SK-N-SH (cell line): ENCODE results near the gene TMX1. TPM values are rescaled to one million over a fixed set of nuclear protein-coding genes. Genes with fewer than 3 reads are reported as not detected.

Experiments
- CTCF ChIA-PET: fragments of 300-600, 350-600 bp; formaldehyde crosslinking; extraction: SDS; loops from one replicate; lab custom pipeline; 2021; lab: Yijun Ruan, JAX
- POLR2A ChIA-PET: fragments of 350-600 bp; sonication (Branson Sonifier 250); formaldehyde crosslinking; extraction: SDS; loops from one replicate; lab custom pipeline; 2020; ENCODE audit warnings: antibody characterized with exemption, inconsistent platforms; lab: Yijun Ruan, JAX
- DNase-seq: peaks from one replicate; pipeline ENCODE4 v3.0.0; 2012
- H2AFZ ChIP-seq: fragments of 200-600 bp; sonication (generic); 2 replicates; pipeline ENCODE4 v1.8.1; 2016; ENCODE audit warnings: antibody characterized with exemption, mild to moderate bottlenecking, low read depth
- H3F3A ChIP-seq: fragments of 200-600 bp; sonication (generic); replicated peaks from 2 replicates; pipeline ENCODE3; 2016; ENCODE audit warnings: antibody characterized with exemption, mild to moderate bottlenecking; ENCODE audit not compliant: insufficient read depth
- H3K27ac ChIP-seq, 2 experiments: fragments of 200-500 bp in 1 of 2; fragments of 200-600 bp in 1 of 2; sonication (Bioruptor generic) in 1 of 2; sonication (generic), shearing (Covaris generic) in 1 of 2; 2 replicates each; pipeline versions ENCODE4 v1.5.1 to v1.6.1; 2014 to 2016; ENCODE audit warnings: low read depth in 2 of 2, inconsistent platforms in 1 of 2, low read length in 1 of 2, mild to moderate bottlenecking in 1 of 2, mixed read lengths in 1 of 2
- H3K27me3 ChIP-seq: fragments of 200-600 bp; sonication (generic), shearing (Covaris generic); 2 replicates; pipeline ENCODE4 v1.6.1; 2016; ENCODE audit warnings: mixed run types; ENCODE audit not compliant: insufficient read depth
- H3K36me3 ChIP-seq, 2 experiments: fragments of 200-500 bp in 1 of 2; fragments of 200-600 bp in 1 of 2; sonication (Bioruptor generic) in 1 of 2; sonication (generic) in 1 of 2; replicated peaks in 1 of 2; 2 replicates each; pipeline versions ENCODE3 to v1.5.1; 2014 to 2016; ENCODE audit warnings: low read length in 1 of 2, mild to moderate bottlenecking in 1 of 2; ENCODE audit not compliant: insufficient read depth in 2 of 2, control insufficient read depth in 1 of 2
- H3K4me1 ChIP-seq, 2 experiments: fragments of 200-500 bp in 1 of 2; fragments of 200-600 bp in 1 of 2; sonication (Bioruptor generic) in 1 of 2; sonication (generic), shearing (Covaris generic) in 1 of 2; 2 replicates each; pipeline versions ENCODE4 v1.5.1 to v1.6.1; 2014 to 2016; ENCODE audit warnings: low read depth in 1 of 2, low read length in 1 of 2, mixed run types in 1 of 2; ENCODE audit not compliant: insufficient read depth in 2 of 2, control insufficient read depth in 1 of 2
- H3K4me2 ChIP-seq: fragments of 200-600 bp; sonication (generic), shearing (Covaris generic); 2 replicates; pipeline ENCODE4 v1.6.1; 2017; ENCODE audit warnings: mixed run types
- H3K4me3 ChIP-seq, 2 experiments: fragments of 200-500 bp in 1 of 2; fragments of 200-600 bp in 1 of 2; sonication (Bioruptor generic) in 1 of 2; sonication (generic), shearing (Covaris generic) in 1 of 2; 2 replicates each; pipeline versions ENCODE4 v1.5.1 to v1.8.1; 2014 to 2016; ENCODE audit warnings: low read depth in 2 of 2, inconsistent platforms in 1 of 2, low read length in 1 of 2, mild to moderate bottlenecking in 1 of 2, mixed read lengths in 1 of 2, moderate library complexity in 1 of 2
- H3K79me2 ChIP-seq: fragments of 200-600 bp; sonication (generic); 2 replicates; pipeline ENCODE4 v1.8.1; 2017; ENCODE audit warnings: mild to moderate bottlenecking; ENCODE audit not compliant: insufficient read depth
- H3K9ac ChIP-seq: fragments of 200-600 bp; sonication (generic); 2 replicates; pipeline ENCODE4 v1.6.1; 2017; ENCODE audit warnings: mixed run types
- H3K9me2 ChIP-seq: fragments of 200-600 bp; sonication (generic); 2 replicates; pipeline ENCODE4 v1.6.1; 2017; ENCODE audit warnings: mixed run types
- H3K9me3 ChIP-seq: fragments of 200-600 bp; sonication (generic); 2 replicates; pipeline ENCODE4 v1.6.1; 2017; ENCODE audit warnings: mixed run types, mild to moderate bottlenecking, moderate library complexity
- H4K20me1 ChIP-seq: fragments of 200-600 bp; sonication (generic); 2 replicates; pipeline ENCODE4 v1.6.1; 2017; ENCODE audit warnings: mild to moderate bottlenecking, mixed run types; ENCODE audit not compliant: insufficient read depth
- CTCF ChIP-seq: fragments of 200-600 bp; sonication (generic); IDR thresholded peaks from 2 replicates; pipeline ENCODE4 v1.6.1; 2017; ENCODE audit warnings: antibody characterized with exemption, mild to moderate bottlenecking, moderate library complexity
- EP300 ChIP-seq, 2 experiments: IDR thresholded peaks; 2 replicates each; pipeline versions ENCODE4 v1.4.0 to v1.6.1; 2012; ENCODE audit warnings: borderline replicate concordance in 1 of 2, low read depth in 1 of 2, low read length in 1 of 2
- FOSL2 ChIP-seq: IDR thresholded peaks from 2 replicates; pipeline ENCODE4 v1.4.0; 2012; ENCODE audit warnings: low read depth, mild to moderate bottlenecking, moderate library complexity, borderline replicate concordance
- FOXJ3 ChIP-seq: sonication (generic); formaldehyde crosslinking; IDR thresholded peaks from 2 replicates; pipeline ENCODE4 v1.5.1; 2020; ENCODE audit warnings: mild to moderate bottlenecking, missing genetic modification reagents
- GATA2 ChIP-seq: sonication (generic); formaldehyde crosslinking; IDR thresholded peaks from 2 replicates; pipeline ENCODE4 v1.5.0; 2020; ENCODE audit warnings: mild to moderate bottlenecking, missing genetic modification reagents
- JUND ChIP-seq: IDR thresholded peaks from 2 replicates; pipeline ENCODE4 v1.4.0; 2012
- MXI1 ChIP-seq: IDR thresholded peaks from 2 replicates; pipeline ENCODE4 v1.6.1; 2012; ENCODE audit warnings: mild to moderate bottlenecking, low read depth, low read length, improper control_type of control experiment
- NFIC ChIP-seq: IDR thresholded peaks from 2 replicates; pipeline ENCODE4 v1.4.0; 2012; ENCODE audit warnings: borderline replicate concordance
- NRF1 ChIP-seq: IDR thresholded peaks from 2 replicates; pipeline ENCODE4 v1.6.1; 2012; ENCODE audit warnings: low read depth, mild to moderate bottlenecking, low read length
- POLR2AphosphoS5 ChIP-seq: IDR thresholded peaks from 2 replicates; pipeline ENCODE4 v1.6.1; 2012; ENCODE audit warnings: low read depth, low read length
- RAD21 ChIP-seq: IDR thresholded peaks from 2 replicates; pipeline ENCODE4 v1.6.1; 2012; ENCODE audit warnings: mild to moderate bottlenecking, low read length
- RCOR1 ChIP-seq: fragments of 150-350 bp; IDR thresholded peaks from 2 replicates; pipeline ENCODE4 v1.6.1; 2017; ENCODE audit warnings: antibody characterized with exemption, low read length
- SIN3A ChIP-seq: IDR thresholded peaks from 2 replicates; pipeline ENCODE4 v1.6.1; 2012; ENCODE audit warnings: low read depth, mild to moderate bottlenecking, low read length, moderate library complexity, borderline replicate concordance
- SMC3 ChIP-seq: IDR thresholded peaks from 2 replicates; pipeline ENCODE4 v1.6.1; 2012; ENCODE audit warnings: low read depth, low read length, improper control_type of control experiment
- TCF12 ChIP-seq: IDR thresholded peaks from 2 replicates; pipeline ENCODE4 v1.4.0; 2012
- TEAD4 ChIP-seq: IDR thresholded peaks from 2 replicates; pipeline ENCODE4 v1.4.0; 2012; ENCODE audit warnings: mild to moderate bottlenecking, borderline replicate concordance; ENCODE audit not compliant: insufficient read depth
- USF1 ChIP-seq: IDR thresholded peaks from 2 replicates; pipeline ENCODE4 v1.4.0; 2012; ENCODE audit warnings: low read depth, borderline replicate concordance
- USF2 ChIP-seq: fragments of 150-350 bp; IDR thresholded peaks from 2 replicates; pipeline ENCODE4 v1.6.1; 2017; ENCODE audit warnings: antibody characterized with exemption, low read length, low read depth, borderline replicate concordance
- ZBTB33 ChIP-seq: IDR thresholded peaks from 2 replicates; pipeline ENCODE4 v1.4.0; 2012; ENCODE audit warnings: low read depth, borderline replicate concordance
- WGBS: methylation state at CpG from one replicate; pipeline ENCODE4 v1.1.6; 2017; ENCODE audit warnings: low lambda C conversion rate; 5-methylcytosine and 5-hydroxymethylcytosine counted together
- polyA plus RNA-seq, 3 experiments: library from polyadenylated mRNA; depleted of rRNA; stranded (reverse); fragments of >200 nt; gene quantifications; 2 replicates each; pipeline ENCODE4 v1.2.3, GENCODE V29; 2012
- TF ChIP-seq, protein P1 (sequence below): IDR thresholded peaks from 2 replicates; pipeline ENCODE4 v1.6.1; 2012; ENCODE audit warnings: mild to moderate bottlenecking, low read depth, low read length, moderate library complexity

TMX1 gene
- polyA plus RNA-seq, 1 of the 3 experiments (the other 2 are of a cell fraction): 16.1 TPM

GRCh38 chr14:51224551-51224950 is 15.5 kb upstream of the TMX1 start (continued):
- no peak for TF ChIP-seq USF2
- TF ChIP-seq USF1: no peak
- no peak for TF ChIP-seq TCF12
- TF ChIP-seq GATA2 (CRISPR knock-in tag): no peak
- no peak for TF ChIP-seq FOSL2
- TF ChIP-seq, all 33 proteins: peak for 0

GRCh38 chr14:51225751-51226150 is 14.3 kb upstream of the TMX1 start:
- DNase-seq: no peak
- Histone ChIP-seq H3K79me2 (no peaks in the 10 kb centered on the region), H3K4me3 (no peak overlapping the region), H4K20me1 (no peaks in the 10 kb centered on the region), H3K4me2 (no peak overlapping the region), H3K9ac (no peak overlapping the region), H3K9me2 (no peaks in the 10 kb centered on the region), H3K27me3 (no peaks in the 10 kb centered on the region), H3K4me1 (peaks cover 0 to 10% of the 10 kb centered on the region in 2 experiments; a peak in 2 of 4 replicates), H3F3A (no peaks in the 10 kb centered on the region), H3K36me3 (no peaks in the 10 kb centered on the region), H2AFZ (no peak overlapping the region), H3K9me3 (no peaks in the 10 kb centered on the region), H3K27ac (no peak overlapping the region)
- 80% methylated on average over 2 of the region's 2 CpGs for WGBS
- ChIA-PET POLR2A (no interaction called here), CTCF (no interaction called here)
- TF ChIP-seq EP300 (IDR thresholded peaks at IDR 0.05; ENCODE audit: borderline replicate concordance in 1 of 2, low read depth in 1 of 2, low read length in 1 of 2) (no peak), JUND (no peak), SMC3 (no peak), GATA2 (CRISPR knock-in tag) (no peak), CTCF (no peak), TEAD4 (no peak), FOXJ3 (no peak), TCF12 (no peak), ZBTB33 (no peak), RAD21 (no peak), NRF1 (no peak), NFIC (no peak), USF2 (no peak), SIN3A (no peak), RCOR1 (no peak), POLR2AphosphoS5 (no peak), MXI1 (no peak)
- TF ChIP-seq, protein P1, sequence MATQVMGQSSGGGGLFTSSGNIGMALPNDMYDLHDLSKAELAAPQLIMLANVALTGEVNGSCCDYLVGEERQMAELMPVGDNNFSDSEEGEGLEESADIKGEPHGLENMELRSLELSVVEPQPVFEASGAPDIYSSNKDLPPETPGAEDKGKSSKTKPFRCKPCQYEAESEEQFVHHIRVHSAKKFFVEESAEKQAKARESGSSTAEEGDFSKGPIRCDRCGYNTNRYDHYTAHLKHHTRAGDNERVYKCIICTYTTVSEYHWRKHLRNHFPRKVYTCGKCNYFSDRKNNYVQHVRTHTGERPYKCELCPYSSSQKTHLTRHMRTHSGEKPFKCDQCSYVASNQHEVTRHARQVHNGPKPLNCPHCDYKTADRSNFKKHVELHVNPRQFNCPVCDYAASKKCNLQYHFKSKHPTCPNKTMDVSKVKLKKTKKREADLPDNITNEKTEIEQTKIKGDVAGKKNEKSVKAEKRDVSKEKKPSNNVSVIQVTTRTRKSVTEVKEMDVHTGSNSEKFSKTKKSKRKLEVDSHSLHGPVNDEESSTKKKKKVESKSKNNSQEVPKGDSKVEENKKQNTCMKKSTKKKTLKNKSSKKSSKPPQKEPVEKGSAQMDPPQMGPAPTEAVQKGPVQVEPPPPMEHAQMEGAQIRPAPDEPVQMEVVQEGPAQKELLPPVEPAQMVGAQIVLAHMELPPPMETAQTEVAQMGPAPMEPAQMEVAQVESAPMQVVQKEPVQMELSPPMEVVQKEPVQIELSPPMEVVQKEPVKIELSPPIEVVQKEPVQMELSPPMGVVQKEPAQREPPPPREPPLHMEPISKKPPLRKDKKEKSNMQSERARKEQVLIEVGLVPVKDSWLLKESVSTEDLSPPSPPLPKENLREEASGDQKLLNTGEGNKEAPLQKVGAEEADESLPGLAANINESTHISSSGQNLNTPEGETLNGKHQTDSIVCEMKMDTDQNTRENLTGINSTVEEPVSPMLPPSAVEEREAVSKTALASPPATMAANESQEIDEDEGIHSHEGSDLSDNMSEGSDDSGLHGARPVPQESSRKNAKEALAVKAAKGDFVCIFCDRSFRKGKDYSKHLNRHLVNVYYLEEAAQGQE: no peak
